ENCODE results near the gene SEMA6A.
"Not testable (repeated sequence)": the region's sequence is repeated elsewhere in the genome, so short reads cannot be mapped to it uniquely, and the experiment has no call there.

Gene SEMA6A

DNA sequence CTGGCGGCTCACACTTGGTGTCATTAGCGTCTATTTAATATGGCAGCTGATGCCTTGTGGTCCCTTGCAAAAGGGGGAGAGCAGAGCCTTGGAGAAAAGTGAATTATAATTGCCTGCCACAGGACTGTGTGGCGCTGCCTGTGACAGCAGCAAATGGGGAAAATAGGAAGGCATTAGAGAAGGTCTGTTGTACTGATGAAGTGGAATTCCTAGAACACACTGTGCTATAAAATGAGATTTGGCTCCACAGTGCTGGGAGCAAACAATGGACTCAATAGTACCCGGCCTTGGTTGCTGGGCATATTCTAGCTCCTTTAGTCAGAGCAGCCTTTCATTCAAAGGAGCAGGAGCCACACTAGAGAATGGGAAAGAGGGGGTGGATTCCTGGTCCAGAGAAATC is 21.3 kb downstream of the SEMA6A start:
- no peak for DNase-seq (ENCODE audit: low read depth)

DNA sequence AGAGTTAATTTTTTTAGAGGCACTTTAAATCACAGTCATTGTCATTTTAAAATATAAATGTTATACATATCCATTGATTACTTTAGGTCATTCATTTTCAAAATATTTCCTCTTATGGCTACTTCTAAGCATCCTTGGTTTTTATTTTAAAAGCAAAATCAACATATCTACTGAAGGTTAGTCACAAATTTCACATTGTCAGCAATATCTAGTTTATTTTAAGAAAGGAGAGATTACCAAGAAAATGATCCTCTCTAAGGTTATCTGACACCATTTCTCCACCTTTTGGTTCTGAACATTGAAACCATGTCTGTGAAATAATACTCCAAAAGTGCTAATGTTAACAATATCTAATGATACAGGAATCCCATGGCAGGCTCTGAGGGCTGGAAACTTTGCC is 24.5 kb downstream of the SEMA6A start:
- no peak for DNase-seq (ENCODE audit: low read depth)

DNA sequence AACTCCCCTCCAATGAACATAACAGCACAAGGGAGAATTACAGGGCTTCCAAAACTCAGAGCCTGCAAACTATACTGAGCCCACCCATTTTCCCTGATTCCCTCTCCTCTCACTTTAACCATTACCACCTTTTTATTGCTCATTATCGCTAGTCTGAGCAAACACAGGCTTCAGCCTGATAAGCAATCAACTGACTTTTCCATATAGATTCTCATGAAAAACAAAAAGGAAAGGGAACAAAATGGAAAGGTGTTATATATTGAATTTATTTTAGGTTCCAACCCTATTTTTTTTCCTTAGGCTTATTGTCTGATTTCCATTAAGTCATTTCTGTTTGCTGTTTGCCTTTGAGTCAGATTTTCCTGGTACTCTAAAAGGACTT is 27.9 kb downstream of the SEMA6A start:
- no peak for DNase-seq (ENCODE audit: low read depth)

DNA sequence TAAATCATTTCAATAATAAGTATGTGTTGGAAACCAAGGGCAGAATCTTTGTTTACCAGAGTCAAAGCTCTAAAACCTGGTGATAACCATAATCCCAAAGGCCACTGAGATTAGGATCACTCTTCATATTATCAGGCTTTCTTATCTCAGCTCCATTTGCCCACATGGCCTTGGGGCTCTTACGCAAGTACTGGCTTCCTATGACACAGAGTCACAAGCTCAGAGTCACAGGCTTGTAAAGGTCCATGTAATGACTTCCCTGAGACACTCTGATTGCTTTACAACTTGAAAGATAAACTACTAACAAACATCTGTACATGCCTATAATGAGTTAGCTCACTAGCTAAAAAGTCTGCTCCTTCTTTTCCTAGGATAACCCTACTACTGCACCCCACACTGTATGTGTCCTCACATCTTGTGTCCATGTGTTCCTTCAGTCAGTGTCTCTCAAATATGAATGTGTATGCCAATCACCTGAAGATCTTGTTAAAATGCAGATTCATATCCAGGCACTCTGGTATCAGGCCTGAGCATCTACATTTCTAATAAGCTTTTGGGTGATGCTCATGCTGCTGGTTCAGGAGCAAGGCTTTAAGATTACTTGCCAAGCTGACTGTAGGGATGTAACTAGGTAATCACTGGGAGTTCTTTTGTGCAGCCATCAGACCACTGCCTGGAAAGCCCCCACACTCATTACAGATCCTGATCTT is 28.4 kb downstream of the SEMA6A start:
- no peak for DNase-seq (ENCODE audit: low read depth)

GRCh38 chr5:116545465-116545864 is 29.2 kb downstream of the SEMA6A start:
- not testable (repeated sequence) for DNase-seq (ENCODE audit: low read depth)

DNA sequence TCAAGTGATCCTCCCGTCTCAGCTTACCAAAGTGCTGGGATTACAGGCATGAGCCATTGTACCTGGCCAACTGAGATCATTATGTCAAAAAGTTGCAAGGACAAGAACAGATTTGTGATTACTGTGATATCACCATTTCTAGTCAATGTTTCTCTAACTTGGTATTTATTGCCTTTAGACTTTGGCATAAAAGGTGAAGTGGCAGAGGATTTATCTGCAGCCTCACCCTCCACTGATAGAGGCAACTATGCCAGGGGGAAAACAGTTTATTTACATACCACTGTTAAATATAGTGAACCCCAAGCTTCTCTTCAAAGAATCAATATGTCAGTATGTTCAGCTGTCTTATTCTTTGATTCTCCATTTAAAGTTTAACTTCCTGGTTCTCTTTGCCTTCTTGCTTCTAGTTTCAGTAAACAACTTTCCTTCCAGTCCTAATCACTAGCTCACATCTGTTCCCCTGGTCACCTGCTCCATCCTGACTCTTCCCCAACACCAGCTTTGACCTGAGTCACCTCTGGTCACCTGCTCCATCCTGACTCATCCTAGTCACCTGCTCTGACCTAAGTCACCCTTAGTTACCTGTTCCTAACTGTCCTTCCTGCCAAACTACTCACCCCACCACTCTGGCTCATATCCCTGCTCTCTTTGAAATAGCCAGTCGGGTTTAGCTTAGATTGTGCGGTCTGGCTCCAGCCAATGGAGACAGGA is 29.9 kb downstream of the SEMA6A start:
- no peak for DNase-seq (ENCODE audit: low read depth)

GRCh38 chr5:116543501-116543900 is 31.1 kb downstream of the SEMA6A start:
- no peak for DNase-seq (ENCODE audit: low read depth)

- DNase-seq (ENCODE audit: low read depth) = no peak
These were observed 32.0 kb downstream of the SEMA6A start for GRCh38 chr5:116542619-116543018.

DNA sequence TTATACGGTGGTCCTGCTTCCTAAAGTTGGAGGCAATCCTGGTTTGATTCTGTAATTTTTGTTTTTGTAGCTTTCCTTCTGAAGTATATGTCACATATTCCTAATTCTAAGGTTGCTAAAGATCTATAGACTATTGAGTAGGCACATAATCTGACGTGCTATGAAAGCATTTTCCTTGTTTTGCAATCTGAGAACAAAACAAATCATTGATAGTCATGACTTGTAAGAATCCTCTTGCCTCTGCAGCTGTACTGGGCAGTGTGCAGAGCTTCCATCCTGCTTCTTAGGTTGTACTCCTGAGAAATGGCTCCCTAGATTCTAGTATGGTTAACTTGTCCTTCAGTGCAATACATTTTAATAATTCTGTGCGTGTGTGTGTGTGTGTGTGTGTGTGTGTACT is 35.4 kb downstream of the SEMA6A start:
- DNase-seq (ENCODE audit: low read depth) = no peak

GRCh38 chr5:116536316-116537083 is 38.1 kb downstream of the SEMA6A start:
- DNase-seq (ENCODE audit: low read depth) = no peak

DNA sequence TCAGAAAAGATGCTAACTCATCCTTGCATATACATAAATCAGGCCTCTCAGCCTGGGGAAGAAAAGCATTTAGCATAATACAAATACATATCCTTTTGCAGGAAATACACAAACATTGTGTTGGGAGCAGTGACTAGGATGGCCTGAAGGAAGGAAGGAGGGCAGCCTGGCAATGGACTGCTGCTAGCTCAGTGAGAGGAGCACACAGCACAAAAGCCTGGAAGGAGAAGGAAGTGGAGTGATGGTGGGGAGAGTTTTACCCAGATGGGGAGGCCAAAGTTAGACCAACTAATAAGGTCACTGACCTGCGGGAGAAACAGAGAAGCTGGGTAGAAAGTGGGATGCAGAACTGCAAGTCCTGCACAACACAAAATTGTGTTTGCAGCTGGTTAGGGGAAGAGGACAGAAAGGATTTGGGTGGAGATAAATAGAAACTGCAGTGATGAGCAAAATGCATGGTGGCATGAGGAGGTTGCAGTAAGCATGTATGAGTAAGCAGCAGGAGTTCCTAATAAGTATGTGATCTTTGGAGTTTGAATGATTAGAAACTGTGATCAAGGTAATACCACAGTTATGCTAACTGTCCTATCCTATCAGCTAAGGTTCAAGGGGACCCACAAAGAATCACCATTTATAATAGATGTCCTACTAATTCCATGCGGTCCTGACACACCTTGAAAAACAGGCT is 39.5 kb downstream of the SEMA6A start:
- DNase-seq (ENCODE audit: low read depth) = no peak

DNA sequence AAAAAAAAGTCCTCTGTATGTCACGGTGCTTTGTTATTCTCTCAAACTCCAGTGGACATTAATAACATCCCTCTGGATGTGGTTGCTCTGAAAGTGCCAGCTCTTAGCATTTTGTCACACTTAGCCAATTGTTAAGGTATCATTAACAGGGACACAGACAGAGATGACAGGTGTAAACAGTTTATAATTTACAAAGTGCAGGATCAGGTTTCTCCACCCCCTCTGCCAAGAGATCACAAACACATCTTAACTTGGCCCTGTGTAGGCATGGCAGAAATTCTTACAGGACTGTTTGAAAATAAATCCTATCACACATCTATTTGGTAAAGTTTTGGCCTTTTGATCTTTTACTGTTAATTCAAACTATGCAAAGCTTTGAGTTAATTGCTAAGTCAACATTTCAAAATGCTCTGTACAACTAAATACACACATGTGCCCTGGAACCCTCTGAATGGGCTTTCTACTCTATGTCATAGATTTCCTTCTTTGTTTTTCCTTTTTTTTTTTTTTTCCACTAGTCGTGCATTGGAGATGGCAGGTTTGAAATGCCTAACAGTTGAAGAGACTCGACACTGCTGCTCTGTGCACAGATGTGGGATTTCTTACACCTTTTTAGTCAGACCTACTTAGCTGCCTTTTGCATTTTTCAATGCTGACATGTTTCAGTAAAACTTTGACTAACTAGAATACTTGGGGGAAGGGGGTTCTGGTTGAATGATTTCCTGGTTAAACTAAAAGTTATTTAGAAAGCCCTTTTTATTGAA is 41.7 kb downstream of the SEMA6A start:
- no peak for DNase-seq (ENCODE audit: low read depth)

DNA sequence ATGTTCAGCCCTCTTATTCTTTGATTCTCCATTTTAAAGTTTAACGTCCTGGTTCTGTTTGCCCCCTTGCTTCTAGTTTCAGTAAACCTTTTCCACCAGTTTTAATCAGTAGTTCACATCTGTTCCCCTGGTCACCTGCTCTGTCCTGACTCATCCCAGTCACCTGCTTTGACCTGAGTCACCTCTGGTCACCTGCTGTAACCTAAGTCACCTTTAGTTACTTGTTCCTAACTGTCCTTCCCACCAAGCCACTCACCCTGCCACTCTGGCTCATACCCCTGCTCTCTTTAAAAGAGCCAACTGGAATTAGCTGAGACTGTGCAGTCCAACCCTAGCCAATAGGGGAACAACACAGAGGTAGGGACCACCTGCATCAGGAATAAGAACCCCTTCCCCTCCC is 43.0 kb downstream of the SEMA6A start:
- DNase-seq (ENCODE audit: low read depth) = no peak

DNA sequence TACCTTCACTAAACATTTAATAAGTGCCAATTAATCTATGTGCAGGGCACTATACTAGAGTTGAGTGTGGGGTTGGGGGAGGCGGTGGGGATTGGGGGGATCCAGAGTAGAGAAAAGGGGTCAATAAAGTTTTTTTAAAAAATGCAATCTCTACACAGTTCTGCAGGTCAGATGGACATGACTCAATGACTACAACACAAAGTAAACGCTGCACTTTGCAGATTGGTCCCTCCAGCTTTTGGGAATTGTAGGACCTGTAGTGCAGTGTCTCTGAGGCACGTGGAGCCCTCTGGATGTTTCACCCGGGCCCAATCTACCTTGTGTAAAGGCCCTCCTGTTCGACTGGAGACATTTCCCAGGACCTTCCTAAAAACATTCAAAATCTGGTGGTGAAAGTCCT is 43.5 kb downstream of the SEMA6A start:
- DNase-seq (ENCODE audit: low read depth) = no peak

GRCh38 chr5:116530276-116530675 is 44.3 kb downstream of the SEMA6A start:
- no peak for DNase-seq (ENCODE audit: low read depth)

DNA sequence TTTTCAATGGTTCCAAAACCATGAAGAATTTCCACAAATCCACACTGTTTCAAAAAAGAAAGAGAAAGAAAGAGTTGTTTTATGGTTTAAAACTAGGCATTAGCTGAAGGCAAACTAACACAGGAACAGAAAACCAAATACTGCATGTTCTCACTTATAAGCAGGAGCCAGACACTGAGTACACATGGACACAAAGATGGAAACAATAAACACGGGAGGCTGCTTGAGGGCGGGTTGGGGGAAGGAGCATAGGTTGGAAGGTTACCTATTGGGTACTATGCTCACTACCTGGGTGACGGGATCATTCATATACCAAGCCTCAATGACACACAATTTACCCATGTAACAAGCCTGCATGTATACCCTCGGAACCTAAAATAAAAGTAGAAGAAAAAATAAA is 45.0 kb downstream of the SEMA6A start:
- no peak for DNase-seq (ENCODE audit: low read depth)

DNA sequence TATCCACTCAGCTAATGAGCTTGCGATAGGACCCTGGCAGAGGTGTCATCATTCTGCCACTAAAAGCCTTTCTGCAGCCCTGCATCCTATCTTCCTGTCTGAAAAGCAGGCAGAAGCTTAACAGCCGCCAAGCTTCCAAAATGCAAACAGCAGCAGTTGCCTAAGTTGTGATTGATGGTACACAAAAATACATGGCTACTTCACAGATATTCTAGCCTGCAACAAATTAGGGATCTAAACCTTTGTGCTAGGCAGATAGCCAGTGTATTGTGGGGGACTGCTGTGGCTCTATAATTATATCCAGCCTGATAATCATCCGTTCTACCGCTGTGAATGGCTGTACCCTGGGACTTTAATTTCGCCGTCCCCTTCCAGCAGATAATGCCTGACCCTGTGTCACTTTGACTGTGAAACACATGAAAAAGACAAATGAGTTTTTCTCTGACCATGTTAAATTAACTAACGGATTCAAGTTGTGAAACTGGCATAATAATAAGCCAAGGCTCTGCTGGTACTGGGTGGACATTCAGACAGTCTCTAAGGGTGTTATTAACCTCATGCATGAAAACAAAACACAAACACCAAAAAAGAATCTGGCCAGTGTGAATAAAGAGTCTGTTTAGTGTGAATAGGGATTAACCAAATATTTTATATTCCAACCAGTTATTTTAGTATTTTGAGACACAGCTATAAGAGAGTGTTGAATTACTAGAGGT is 45.9 kb downstream of the SEMA6A start:
- no peak for DNase-seq (ENCODE audit: low read depth)

- no peak for DNase-seq (ENCODE audit: low read depth)
These were observed 47.0 kb downstream of the SEMA6A start for GRCh38 chr5:116527582-116527981.

- DNase-seq (ENCODE audit: low read depth) = no peak
These were observed 48.9 kb downstream of the SEMA6A start for GRCh38 chr5:116525674-116526073.

DNA sequence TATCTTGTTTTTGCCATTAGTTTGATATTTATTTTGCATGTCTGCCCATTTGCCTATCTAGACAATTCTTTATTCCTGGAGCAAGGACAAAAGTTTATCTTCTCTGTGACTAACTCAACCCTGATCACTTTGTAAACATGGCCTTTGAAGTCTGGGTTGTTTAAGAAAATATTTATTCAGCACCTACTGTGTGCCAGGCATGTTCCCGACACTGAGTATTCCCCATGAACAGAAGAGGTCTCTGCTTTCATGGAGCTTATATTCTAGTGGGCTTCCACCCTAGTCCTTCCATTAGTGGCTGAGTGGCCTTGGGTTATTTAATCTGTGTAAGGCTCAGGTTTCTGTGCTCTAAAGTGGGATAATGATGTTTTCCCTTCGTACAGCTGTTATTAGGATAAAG is 49.7 kb downstream of the SEMA6A start:
- no peak for DNase-seq (ENCODE audit: low read depth)
